CD4-positive, alpha-beta T cell treated with Interleukin-15 for 4 hours (primary cell): ENCODE results near the gene MEGF6.

Source experiments
- DNase-seq: peaks from one replicate; pipeline ENCODE4 v3.0.0-alpha.2; 2020; ENCODE audit warnings: low spot score

Gene MEGF6

DNA sequence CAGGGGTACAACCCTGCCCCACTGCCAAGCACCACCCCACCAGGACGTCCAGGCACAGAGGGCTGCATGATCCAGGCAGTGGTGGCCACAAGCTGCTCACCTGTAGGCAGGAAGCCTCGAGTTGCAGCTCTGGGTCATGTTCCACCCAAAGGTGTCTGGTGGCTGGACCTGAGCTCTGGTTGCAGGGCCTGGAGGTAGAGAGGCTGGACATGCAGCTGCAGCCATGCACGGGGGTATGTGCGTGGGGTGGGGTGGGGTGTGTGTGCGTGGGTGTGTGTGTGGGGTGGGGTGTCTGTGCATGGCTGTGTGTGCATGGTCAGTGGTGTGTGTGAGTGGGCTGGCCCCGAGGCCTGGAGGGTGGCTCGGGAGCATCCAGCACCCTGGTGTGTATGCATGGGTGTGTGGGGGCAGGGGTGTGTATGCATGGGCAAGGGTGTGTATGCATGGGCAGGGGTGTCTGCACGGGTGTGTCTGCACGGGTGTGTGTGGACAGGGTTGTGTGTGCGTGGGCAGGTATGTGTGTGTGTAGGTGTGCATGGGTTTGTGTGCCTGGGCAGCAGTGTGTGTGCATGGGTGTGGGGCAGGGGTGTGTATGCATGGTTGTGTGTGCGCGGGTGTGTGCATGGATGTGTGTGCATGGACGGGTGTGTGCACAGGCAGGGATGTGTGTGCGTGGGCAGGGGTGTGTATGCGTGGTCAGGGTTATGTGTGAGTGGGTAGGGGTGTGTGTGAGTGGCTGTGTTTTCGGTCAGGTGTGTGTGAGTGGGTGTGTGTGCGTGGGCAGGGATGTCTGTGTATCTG, 141.3 kb downstream of the MEGF6 start:
- no peak for DNase-seq

DNA sequence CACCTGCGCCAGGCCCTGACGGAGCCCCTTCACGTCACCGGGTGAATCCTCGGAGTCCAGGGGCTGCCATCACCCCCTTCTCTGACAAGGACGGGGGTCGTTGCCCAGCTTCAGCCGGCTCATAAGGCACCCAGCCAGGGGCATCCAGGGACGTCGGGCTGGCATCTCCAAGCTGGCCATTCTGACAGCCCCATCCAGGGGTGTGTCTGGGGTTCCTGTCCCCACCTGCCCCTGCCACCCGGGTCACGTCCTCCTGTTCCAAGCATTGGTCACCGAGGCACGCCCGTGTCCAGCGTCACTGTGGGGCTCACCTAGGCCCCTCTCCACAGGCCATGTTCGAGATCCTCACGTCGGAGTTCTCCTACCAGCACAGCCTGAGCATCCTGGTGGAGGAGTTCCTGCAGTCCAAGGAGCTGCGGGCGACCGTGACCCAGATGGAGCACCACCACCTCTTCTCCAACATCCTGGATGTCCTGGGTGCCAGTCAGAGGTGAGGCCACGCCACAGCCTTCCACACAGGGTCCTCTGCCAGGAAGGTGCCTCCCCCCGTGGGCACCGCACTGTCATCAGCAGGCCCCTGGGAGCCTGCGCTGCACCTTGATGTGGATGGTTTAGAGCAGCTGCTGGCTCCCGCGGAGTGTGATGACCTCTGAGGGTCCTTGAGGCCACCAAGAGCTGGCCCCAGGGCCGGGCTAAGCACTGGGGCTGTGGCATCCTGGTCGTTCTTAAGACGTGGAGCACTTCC, 142.0 kb downstream of the MEGF6 start:
- DNase-seq, result no peak

- no peak for DNase-seq
These were observed 142.8 kb downstream of the MEGF6 start for GRCh38 chr1:3468236-3469103.

- DNase-seq, result no peak
These were observed 143.9 kb downstream of the MEGF6 start for GRCh38 chr1:3467096-3468036.

- DNase-seq, result no peak
These were observed 144.8 kb downstream of the MEGF6 start for GRCh38 chr1:3466366-3467075.

GRCh38 chr1:3465935-3466321, 145.4 kb downstream of the MEGF6 start:
- no peak for DNase-seq

GRCh38 chr1:3465091-3465934, 146.0 kb downstream of the MEGF6 start:
- no peak for DNase-seq

- DNase-seq, result no peak
These were observed 146.7 kb downstream of the MEGF6 start for GRCh38 chr1:3464649-3465025.

- DNase-seq, result no peak
These were observed 147.2 kb downstream of the MEGF6 start for GRCh38 chr1:3463891-3464648.

- DNase-seq, result no peak
These were observed 147.9 kb downstream of the MEGF6 start for GRCh38 chr1:3463408-3463863.

GRCh38 chr1:3463013-3463385, 148.3 kb downstream of the MEGF6 start:
- no peak for DNase-seq

- DNase-seq, result no peak
These were observed 148.8 kb downstream of the MEGF6 start for GRCh38 chr1:3462356-3463012.

- no peak for DNase-seq
These were observed 149.4 kb downstream of the MEGF6 start for GRCh38 chr1:3461934-3462275.

DNA sequence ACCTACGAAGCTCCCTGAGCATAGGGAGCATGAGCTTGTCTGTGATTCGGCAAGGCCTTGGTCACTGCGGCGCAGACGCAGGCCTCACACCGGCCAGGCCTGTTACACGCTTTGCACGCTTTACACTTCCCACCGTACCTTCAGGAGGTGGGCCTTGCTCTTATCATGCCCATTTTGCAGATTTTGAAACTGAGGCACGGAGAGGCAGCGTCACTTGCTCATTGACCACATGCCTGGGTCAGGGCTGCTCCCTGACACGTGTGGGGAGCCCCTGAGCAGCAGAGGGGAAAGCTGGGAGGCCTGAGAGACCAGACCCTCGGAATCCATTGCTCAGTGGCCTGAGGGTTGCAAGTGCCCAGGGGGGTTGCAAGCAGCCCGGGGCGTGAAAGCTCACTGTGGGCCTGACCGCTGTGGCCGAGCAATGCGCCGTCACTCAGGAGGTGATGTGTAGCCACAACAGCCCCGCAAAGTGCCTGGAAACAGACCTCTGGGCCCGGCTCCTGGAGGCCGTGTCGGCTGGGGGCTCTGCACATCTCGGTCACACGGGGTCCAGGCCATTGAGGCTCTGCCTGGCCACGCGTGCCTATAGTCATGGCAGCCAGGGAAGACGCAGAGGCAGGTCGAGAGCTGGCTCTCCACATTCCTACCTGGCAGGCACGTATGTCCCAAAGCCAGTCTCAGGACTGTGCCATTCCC, 149.9 kb downstream of the MEGF6 start:
- no peak for DNase-seq

DNA sequence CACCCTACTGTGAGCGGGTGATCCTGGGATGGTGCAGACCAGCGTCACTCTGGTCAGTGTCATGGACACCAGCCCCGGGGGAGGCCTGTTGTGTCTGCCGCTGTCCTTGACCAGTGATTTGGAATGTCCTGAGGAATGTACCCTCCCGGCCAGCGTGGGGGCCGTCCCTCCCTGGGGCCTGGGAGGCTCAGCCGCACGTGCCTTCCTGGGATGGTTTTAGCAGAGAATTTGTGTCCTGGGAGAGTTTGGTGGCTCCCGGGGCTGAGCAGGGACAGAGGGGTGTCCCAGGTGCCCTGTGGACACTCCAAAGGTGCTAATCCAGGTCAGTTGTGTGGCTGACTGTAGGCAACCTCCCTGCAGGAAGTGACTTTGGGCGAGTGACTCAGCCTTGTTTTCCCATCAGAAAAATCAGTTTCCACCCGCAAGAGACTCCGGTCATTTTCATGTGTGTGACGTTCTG, 150.6 kb downstream of the MEGF6 start:
- no peak for DNase-seq

GRCh38 chr1:3459940-3460671, 151.2 kb downstream of the MEGF6 start:
- DNase-seq, result no peak
